HepG2 (cell line): ENCODE measurements around the gene RAPSN. TPM values are rescaled to one million over a fixed set of nuclear protein-coding genes. Genes with fewer than 3 reads are reported as not detected.

Experiments
- FOXC1 ChIP-seq: sonication (generic); formaldehyde crosslinking; IDR thresholded peaks from 2 replicates; pipeline ENCODE4 v1.8.0; 2022; ENCODE audit warnings: mild to moderate bottlenecking, missing genetic modification reagents, borderline replicate concordance
- GATA4 ChIP-seq: sonication (generic); IDR thresholded peaks from 2 replicates; pipeline ENCODE4 v1.6.1; 2016; ENCODE audit warnings: antibody characterized with exemption, low read depth, borderline replicate concordance
- JDP2 ChIP-seq: sonication (generic); formaldehyde crosslinking; IDR thresholded peaks from 2 replicates; pipeline ENCODE4 v1.8.1; 2022; ENCODE audit warnings: missing genetic modification reagents, borderline replicate concordance
- MAZ ChIP-seq, 2 experiments: sonication (generic) in 1 of 2; formaldehyde crosslinking in 1 of 2; IDR thresholded peaks; 2 replicates each; pipeline versions ENCODE4 v1.5.0 to v1.6.1; 2012 to 2020; ENCODE audit warnings: low read depth in 2 of 2, mild to moderate bottlenecking in 2 of 2, borderline replicate concordance in 1 of 2, improper control_type of control experiment in 1 of 2, low read length in 1 of 2, missing genetic modification reagents in 1 of 2, moderate library complexity in 1 of 2
- SMAD3 ChIP-seq: sonication (generic); formaldehyde crosslinking; IDR thresholded peaks from 2 replicates; pipeline ENCODE4 v1.4.0; 2020; ENCODE audit warnings: missing genetic modification reagents
- TGIF2 ChIP-seq: IDR thresholded peaks from 2 replicates; pipeline ENCODE4 v1.6.1; 2016; ENCODE audit warnings: control low read depth, missing compliant biosample characterization
- U2AF1 ChIP-seq: fragments of 200-400 bp; formaldehyde crosslinking; optimal IDR thresholded peaks from 2 replicates; pipeline ENCODE3; 2017; ENCODE audit warnings: mild to moderate bottlenecking, low read depth, low read length
- ZNF557 ChIP-seq: sonication (generic); formaldehyde crosslinking; IDR thresholded peaks from 2 replicates; pipeline ENCODE4 v1.4.0; 2020; ENCODE audit warnings: missing genetic modification reagents
- polyA plus RNA-seq, 8 experiments: library from polyadenylated mRNA; depleted of rRNA in 3 of 8; stranded (reverse) in 7 of 8; unstranded in 1 of 8; fragments of >200 nt; fragmentation: Illumina TruSeq in 4 of 8; extraction: Trizol in 4 of 8; gene quantifications; 2 replicates each; pipeline versions ENCODE4 v1.2.1 to v1.2.3, GENCODE V29; 2011 to 2016; ENCODE audit warnings: low read depth in 4 of 8, missing spikeins in 1 of 8, mixed read lengths in 1 of 8; ENCODE audit not compliant: insufficient read depth in 1 of 8
- total RNA-seq, 5 experiments: library from RNA; depleted of rRNA; stranded (reverse); fragments of >200 nt; fragmentation: Illumina TruSeq; extraction: Trizol; gene quantifications; 2 replicates each; pipeline ENCODE4 v1.2.3, GENCODE V29; 2016; ENCODE audit warnings: low read depth in 1 of 5
- TF ChIP-seq, protein P1 (sequence below): sonication (generic); formaldehyde crosslinking; conservative IDR thresholded peaks from 2 replicates; pipeline ENCODE4 v1.5.0; 2020; ENCODE audit warnings: missing genetic modification reagents
- TF ChIP-seq, protein P2 (sequence below): sonication (generic); formaldehyde crosslinking; IDR thresholded peaks from 2 replicates; pipeline ENCODE4 v1.4.0; 2020; ENCODE audit warnings: low read depth, mild to moderate bottlenecking, missing genetic modification reagents
- TF ChIP-seq, protein P3 (sequence below): sonication (generic); formaldehyde crosslinking; IDR thresholded peaks from 2 replicates; pipeline ENCODE4 v1.4.0; 2020; ENCODE audit warnings: mild to moderate bottlenecking, missing genetic modification reagents, borderline replicate concordance
- TF ChIP-seq, protein P4 (sequence below): sonication (generic); formaldehyde crosslinking; IDR thresholded peaks from 2 replicates; pipeline ENCODE4 v1.4.0; 2020; ENCODE audit warnings: missing genetic modification reagents
- TF ChIP-seq, protein P5 (sequence below): IDR thresholded peaks from 2 replicates; pipeline ENCODE4 v1.6.1; 2012; ENCODE audit warnings: low read length, improper control_type of control experiment

RAPSN gene
- total and polyA plus RNA-seq, 2 of the 13 experiments (the other 11 are each of a cell fraction or from before 2014, with no cell fraction given) = 0.15 to 1.2 TPM

DNA sequence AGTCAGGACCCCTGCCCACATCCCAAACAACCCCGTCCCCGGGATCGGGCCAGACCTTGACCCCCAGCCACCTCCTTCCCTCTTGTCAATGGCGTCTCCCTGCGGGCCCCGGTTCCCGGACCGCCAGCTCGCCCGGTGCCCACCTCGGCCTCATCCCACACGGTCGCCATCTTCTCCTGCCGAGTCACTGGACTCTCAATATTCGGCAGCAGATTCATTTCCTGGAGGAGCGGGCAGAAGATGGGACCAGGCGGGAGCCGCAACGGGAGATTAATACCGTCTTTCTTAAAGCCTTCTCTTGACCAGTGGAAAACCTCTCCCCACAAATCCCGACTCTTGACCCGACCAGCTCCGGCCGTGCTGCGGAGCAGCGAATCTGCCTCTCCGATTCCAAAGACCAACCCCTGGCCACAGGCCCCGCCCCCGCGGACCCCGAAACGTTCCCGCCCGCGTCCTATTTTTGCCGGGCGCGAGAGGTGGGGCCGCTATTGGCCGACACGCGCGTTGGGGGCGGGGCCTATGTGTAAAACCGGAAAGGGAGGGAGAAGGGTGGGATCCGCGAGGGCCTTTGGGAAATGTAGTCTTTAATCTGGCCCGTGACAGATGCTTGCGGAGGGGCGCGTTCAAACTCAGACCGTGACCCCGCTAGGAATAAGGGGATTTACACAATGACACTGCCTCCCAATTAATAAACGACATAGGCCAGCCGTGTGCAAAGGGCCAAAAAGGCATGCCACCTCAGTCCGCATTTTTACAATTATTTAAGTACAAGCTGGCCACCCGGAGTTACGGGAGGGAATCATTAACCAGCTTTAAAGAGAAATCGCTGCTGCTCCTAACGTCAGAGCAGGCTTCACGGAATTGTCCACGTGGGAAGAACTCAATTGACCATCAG is 22.6 kb downstream of the RAPSN start, which contains the start of gene PSMC3 (continued):
- peak; percentile 90 for TF ChIP-seq U2AF1
- TF ChIP-seq, protein P1, sequence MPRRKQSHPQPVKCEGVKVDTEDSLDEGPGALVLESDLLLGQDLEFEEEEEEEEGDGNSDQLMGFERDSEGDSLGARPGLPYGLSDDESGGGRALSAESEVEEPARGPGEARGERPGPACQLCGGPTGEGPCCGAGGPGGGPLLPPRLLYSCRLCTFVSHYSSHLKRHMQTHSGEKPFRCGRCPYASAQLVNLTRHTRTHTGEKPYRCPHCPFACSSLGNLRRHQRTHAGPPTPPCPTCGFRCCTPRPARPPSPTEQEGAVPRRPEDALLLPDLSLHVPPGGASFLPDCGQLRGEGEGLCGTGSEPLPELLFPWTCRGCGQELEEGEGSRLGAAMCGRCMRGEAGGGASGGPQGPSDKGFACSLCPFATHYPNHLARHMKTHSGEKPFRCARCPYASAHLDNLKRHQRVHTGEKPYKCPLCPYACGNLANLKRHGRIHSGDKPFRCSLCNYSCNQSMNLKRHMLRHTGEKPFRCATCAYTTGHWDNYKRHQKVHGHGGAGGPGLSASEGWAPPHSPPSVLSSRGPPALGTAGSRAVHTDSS (CRISPR knock-in tag) = no peak
- TF ChIP-seq, protein P2, sequence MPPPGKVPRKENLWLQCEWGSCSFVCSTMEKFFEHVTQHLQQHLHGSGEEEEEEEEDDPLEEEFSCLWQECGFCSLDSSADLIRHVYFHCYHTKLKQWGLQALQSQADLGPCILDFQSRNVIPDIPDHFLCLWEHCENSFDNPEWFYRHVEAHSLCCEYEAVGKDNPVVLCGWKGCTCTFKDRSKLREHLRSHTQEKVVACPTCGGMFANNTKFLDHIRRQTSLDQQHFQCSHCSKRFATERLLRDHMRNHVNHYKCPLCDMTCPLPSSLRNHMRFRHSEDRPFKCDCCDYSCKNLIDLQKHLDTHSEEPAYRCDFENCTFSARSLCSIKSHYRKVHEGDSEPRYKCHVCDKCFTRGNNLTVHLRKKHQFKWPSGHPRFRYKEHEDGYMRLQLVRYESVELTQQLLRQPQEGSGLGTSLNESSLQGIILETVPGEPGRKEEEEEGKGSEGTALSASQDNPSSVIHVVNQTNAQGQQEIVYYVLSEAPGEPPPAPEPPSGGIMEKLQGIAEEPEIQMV (CRISPR knock-in tag) = peak; percentile 94
- peak; percentile 52; the same call in 1 of the 2 replicates for TF ChIP-seq SMAD3 (CRISPR knock-in tag)
- TF ChIP-seq GATA4 = peak; percentile 18; the same call in 1 of the 2 replicates
- TF ChIP-seq, protein P3, sequence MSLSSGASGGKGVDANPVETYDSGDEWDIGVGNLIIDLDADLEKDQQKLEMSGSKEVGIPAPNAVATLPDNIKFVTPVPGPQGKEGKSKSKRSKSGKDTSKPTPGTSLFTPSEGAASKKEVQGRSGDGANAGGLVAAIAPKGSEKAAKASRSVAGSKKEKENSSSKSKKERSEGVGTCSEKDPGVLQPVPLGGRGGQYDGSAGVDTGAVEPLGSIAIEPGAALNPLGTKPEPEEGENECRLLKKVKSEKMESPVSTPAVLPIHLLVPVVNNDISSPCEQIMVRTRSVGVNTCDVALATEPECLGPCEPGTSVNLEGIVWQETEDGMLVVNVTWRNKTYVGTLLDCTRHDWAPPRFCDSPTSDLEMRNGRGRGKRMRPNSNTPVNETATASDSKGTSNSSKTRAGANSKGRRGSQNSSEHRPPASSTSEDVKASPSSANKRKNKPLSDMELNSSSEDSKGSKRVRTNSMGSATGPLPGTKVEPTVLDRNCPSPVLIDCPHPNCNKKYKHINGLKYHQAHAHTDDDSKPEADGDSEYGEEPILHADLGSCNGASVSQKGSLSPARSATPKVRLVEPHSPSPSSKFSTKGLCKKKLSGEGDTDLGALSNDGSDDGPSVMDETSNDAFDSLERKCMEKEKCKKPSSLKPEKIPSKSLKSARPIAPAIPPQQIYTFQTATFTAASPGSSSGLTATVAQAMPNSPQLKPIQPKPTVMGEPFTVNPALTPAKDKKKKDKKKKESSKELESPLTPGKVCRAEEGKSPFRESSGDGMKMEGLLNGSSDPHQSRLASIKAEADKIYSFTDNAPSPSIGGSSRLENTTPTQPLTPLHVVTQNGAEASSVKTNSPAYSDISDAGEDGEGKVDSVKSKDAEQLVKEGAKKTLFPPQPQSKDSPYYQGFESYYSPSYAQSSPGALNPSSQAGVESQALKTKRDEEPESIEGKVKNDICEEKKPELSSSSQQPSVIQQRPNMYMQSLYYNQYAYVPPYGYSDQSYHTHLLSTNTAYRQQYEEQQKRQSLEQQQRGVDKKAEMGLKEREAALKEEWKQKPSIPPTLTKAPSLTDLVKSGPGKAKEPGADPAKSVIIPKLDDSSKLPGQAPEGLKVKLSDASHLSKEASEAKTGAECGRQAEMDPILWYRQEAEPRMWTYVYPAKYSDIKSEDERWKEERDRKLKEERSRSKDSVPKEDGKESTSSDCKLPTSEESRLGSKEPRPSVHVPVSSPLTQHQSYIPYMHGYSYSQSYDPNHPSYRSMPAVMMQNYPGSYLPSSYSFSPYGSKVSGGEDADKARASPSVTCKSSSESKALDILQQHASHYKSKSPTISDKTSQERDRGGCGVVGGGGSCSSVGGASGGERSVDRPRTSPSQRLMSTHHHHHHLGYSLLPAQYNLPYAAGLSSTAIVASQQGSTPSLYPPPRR = peak; percentile 43; the same call in 1 of the 2 replicates
- TF ChIP-seq FOXC1 (CRISPR knock-in tag) = no peak; the same call in none of the 2 replicates
- TF ChIP-seq, protein P4, sequence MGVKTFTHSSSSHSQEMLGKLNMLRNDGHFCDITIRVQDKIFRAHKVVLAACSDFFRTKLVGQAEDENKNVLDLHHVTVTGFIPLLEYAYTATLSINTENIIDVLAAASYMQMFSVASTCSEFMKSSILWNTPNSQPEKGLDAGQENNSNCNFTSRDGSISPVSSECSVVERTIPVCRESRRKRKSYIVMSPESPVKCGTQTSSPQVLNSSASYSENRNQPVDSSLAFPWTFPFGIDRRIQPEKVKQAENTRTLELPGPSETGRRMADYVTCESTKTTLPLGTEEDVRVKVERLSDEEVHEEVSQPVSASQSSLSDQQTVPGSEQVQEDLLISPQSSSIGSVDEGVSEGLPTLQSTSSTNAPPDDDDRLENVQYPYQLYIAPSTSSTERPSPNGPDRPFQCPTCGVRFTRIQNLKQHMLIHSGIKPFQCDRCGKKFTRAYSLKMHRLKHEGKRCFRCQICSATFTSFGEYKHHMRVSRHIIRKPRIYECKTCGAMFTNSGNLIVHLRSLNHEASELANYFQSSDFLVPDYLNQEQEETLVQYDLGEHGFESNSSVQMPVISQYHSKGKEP (CRISPR knock-in tag) = no peak
- no peak for TF ChIP-seq TGIF2 (CRISPR knock-in tag)
- TF ChIP-seq, protein P5, sequence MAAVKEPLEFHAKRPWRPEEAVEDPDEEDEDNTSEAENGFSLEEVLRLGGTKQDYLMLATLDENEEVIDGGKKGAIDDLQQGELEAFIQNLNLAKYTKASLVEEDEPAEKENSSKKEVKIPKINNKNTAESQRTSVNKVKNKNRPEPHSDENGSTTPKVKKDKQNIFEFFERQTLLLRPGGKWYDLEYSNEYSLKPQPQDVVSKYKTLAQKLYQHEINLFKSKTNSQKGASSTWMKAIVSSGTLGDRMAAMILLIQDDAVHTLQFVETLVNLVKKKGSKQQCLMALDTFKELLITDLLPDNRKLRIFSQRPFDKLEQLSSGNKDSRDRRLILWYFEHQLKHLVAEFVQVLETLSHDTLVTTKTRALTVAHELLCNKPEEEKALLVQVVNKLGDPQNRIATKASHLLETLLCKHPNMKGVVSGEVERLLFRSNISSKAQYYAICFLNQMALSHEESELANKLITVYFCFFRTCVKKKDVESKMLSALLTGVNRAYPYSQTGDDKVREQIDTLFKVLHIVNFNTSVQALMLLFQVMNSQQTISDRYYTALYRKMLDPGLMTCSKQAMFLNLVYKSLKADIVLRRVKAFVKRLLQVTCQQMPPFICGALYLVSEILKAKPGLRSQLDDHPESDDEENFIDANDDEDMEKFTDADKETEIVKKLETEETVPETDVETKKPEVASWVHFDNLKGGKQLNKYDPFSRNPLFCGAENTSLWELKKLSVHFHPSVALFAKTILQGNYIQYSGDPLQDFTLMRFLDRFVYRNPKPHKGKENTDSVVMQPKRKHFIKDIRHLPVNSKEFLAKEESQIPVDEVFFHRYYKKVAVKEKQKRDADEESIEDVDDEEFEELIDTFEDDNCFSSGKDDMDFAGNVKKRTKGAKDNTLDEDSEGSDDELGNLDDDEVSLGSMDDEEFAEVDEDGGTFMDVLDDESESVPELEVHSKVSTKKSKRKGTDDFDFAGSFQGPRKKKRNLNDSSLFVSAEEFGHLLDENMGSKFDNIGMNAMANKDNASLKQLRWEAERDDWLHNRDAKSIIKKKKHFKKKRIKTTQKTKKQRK = no peak
- peak; percentile 29; the same call in 1 of the 2 replicates for TF ChIP-seq MAZ (IDR thresholded peaks at IDR 0.05; ENCODE audit: borderline replicate concordance, low read depth, low read length)
- TF ChIP-seq MAZ (CRISPR knock-in tag; IDR thresholded peaks at IDR 0.05; ENCODE audit: low read depth) = no peak; the same call in 1 of the 2 replicates
- TF ChIP-seq ZNF557 (CRISPR knock-in tag) = 0 out of 2 replicates have a peak, but pooled peaks have one; percentile 21
- no peak for TF ChIP-seq JDP2 (CRISPR knock-in tag)
